Stimulated activated naive CD4-positive, alpha-beta T cell (primary cell): Measurements from ENCODE around the gene CENPX.

ENCODE experiments used
- DNase-seq, 6 experiments: peaks; one replicate each; lab custom pipeline; 2025; lab: John Stamatoyannopoulos, UW

CENPX gene

DNA sequence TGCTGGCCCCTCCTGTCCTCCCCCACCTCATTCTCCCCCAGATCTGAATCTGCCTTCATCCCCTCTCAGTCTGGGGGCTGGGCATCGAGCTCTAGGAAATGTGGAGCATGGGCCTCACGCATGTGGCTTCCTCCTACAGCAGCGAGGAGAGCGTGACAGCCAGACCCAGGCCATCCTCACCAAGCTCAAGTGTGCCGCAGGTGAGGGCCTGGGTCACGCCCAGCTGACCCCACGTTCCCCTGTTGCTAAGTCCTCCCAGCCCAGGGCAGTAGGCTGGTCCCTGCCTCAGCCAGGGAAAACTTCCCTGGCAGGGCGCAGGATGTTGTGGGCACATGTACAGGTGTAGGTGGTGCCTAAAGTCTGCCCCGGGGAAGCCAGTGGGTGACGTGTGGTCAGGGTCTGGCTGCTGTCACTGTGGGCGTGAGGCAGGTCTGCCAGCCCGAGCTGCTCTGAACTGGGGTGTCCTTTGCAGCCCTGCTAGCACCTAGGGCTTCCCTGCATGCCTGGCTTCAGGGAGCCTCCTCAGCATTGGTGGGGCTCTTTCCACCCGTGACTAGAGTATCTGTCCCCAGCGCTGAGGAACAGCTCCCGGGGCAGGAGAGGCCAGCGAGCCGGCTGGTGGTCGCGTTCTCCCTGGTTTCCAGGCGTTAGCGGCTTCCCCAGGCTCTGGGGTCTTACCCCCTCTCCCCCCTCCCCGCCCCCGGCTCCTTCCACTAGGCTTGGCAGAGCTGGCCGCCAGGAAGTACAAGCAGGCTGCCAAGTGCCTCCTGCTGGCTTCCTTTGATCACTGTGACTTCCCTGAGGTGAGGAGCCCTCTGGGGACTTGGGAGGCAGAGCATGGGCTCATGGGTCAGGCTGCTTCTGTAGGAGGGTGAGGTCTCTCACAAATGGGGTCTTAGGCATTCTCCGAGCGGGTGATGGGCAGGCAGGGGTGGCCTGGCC lies 32.6 kb upstream of the CENPX start:
- DNase-seq = no peak

DNA sequence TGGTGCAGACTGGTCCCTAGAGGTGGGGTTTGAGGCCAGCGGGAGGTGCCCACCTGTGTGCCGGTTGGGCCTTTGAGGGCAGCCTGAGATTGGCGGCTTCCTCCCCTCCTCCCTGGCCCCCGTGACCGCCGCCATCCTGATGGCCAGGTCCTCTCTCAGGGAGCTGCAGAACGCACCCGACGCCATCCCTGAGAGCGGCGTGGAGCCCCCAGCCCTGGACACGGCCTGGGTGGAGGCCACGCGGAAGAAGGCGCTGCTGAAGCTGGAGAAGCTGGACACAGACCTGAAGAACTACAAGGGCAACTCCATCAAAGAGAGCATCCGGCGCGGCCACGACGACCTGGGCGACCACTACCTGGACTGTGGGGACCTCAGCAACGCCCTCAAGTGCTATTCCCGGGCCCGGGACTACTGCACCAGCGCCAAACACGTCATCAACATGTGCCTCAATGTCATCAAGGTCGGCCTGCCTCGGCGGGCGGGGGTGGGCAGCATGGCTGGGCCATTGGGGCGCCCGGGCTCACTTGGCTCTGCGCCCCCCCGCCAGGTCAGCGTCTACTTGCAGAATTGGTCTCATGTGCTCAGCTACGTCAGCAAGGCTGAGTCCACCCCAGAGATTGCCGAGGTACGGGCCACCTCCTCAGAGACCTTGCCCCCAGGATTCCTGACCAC lies 31.8 kb upstream of the CENPX start:
- DNase-seq = no peak

DNA sequence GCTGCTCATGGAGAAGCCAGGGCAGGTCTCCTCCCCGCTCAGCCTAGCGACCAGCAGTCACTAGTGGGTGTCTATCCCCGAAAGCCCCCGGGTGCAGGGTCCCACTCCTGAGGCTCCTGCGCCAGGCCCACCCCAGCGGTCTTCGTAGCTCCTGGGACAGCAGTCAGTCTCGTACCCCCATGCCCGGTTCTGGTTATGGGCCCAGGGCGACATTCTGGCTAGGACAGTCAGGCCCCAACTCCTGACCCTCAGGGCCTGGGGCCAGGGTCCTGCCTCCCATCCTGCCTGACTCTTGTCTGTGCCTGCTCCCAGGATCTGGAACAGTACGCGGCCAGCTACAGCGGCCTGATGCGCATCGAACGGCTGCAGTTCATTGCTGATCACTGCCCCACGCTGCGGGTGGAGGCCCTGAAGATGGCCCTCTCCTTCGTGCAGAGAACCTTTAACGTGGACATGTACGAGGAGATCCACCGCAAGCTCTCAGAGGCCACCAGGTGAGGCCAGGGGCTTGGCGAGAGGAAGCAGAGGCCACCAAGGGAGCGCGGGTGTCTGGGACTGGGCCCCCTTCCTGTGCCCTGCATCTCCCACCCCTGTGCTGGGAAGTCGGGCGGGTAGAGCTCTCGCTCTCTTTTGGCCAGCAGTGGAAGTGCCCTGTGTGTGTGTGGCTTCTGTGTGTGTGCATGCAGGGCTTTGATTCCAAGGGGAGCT lies 31.0 kb upstream of the CENPX start:
- DNase-seq = no peak

DNA sequence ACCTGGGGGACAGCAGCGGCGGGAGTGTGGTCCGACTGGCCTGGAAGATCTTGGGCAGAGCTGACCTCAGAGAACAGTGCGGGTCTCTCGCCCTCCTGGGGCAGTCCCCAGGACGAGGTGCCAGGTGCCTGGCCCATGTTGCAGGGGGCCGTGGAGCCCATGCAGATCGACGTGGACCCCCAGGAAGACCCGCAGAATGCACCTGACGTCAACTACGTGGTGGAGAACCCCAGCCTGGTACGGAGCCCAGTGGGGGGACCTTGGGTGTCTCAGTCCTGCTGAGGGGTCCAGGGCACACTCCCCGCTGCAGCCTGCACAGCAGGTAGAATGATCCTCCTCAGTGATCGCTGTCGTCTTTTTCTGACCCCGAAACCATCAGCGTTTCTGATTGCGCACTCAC lies 30.5 kb upstream of the CENPX start:
- no peak for DNase-seq

DNA sequence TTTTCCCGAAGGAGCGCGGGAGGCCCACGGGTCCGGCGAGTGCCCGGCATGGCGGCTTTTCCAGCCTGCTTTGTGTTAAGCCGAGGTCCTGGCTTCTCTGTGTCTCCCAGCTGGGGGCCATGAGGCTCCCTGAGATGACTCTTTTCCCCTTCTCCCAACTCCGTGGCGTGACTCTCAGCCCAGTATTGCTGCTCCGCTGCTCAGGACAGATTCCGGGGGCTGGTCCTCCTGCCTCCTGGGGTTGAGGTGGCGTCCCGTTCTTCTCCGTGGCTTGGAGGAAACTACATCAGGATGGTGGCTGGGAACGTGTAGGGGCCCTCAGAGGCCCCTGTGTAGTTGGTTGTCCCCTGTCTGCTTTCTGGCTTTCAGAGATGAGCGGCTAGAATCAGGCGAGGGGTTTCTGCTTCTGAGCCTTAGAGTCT lies 30.0 kb upstream of the CENPX start:
- DNase-seq = no peak

DNA sequence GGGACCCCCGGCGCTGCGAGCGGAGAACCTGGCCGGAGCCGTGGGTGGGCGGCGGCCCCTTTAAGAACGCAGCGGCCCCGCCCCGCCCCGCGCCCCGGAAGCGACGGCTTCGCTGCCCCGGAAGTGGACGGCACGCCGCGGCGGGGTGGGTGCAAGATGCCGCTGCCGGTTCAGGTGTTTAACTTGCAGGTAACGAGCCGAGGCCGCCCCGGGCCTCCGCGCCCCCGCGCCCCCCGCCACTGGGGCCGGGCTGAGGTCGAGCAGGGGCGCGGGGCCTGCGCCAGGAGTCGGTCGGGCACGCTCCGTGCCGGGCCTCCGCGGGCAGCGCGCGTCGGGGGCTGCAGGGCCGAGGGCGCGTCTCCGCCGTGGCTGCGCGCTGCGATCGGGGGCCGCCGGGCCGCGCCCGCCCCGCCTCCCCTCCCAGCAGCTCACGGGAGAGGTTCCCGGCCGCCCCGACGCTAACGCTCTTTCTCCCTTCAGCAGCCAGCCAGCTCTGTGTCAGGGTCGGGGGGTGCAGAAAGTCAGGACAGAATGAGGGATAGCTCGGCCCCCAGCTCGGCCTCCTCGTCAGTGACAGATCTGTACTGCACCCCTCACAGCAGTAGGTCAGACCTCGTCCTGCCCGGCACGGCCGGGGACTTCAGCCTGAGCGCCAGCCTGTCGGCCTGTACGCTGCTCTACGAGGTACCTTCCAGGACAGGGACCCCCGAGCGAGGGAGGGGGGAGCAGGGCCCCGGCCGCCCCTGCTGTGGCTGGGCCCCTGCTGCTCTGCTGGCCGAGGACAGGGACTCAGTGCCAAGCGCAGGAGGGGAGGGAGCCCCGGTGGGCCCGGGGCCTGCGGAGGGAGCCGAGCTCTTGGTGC lies 29.3 kb upstream of the CENPX start, which contains the start of the genes GPS1 and RFNG:
TSS of gene GPS1 (plus strand) at position 123 of the 862 bp plus-strand sequence. CDS start at position 157, 34 bp downstream.
TSS of gene RFNG (minus strand) at position 36 of the 862 bp plus-strand sequence. CDS start 45 bp downstream, outside the sequence.
- DNase-seq = peak; percentile 57 to 78 (median 69)

DNA sequence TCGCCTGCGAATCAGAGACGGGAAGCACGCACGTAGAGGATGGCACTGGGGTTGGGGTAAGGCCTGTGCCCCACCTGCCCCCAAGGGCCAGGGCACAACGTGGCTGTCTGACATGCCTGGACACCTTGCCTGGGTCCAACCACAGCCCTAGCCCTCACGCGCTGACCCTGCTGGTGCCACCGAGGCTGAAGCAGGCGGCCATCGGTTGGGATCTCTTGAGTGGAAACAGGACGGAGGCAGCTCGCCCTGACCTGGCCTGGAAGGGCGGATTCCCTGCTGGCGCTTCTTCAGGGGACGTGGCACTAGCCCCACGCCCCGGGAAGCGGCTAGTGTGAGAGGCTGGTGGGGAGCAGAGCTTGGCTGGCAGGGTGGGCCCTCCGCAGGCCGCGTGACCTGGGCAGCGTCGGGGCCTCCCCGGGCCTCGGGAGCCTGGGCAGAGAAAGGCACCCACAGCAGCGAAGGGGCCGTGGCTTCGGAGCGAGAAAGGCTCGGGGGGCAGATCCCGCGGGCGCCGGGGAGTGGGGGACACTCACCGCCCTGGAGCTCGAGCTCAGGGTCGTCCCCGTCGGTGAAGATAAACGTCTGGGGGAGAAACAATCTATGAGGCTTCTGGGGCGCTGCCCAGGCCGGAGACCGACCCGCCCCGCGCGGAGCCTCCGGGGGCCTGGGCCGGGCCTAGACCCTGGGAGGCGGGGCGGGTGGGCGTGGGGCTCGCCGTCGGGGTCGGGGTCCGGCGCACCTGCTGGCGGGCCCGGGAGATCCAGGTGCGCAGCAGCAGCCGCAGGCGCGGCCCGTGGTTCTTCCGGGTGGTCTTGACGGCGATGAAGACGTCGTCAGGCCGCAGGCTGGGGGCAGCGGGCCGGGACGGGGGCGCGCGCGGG lies 28.3 kb upstream of the CENPX start:
- DNase-seq = no peak

DNA sequence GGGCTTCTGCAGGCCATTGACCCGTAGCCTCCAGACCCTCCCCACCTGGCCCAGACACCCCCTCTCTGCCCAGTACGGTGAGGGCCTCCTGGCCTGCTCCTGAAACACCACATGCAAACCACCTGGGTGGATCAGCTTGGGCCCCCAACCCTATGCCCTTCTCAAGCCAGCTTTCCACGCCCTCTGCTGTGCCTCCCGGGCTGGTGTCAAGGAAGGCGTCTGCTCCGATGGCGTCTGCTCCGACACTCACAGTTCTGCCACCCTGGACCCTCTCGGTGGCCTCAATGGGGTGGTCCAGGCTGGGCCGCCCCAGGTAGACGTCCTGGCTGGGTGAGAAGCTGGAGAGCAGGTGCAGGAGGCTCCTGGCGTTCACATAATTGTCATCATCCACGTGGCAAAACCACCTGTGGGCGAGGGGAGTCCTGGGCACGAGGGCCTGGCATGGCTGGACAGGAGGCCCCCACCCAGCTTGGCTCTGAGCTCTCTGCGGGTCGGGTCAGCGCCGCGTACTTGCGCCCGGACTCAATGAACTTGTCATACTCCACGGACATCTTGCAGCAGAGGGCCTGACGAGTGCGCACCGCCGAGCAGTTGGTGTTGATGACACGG lies 27.6 kb upstream of the CENPX start:
- no peak for DNase-seq

DNA sequence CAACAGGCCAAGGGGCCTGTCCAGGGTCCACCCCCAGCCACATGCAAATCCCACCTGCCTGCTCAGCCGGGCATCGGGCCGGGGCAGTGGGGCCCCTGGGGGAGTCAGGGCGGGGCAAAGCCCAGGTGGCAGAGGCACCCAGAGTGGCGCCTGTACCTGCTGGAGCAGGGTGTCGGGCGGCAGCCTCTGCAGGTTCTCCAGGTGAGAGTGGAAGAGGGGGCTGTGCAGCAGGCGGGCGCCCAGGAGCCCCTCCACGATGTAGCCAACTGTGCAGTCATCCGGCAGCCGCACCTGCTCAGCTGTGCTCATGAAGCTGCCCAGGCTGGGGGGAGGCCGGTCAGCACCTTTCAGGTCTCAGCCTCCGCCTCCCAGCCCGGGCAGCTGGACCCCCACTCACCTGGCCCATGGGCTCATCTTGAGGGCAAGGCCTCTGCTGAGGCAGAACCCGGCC lies 26.9 kb upstream of the CENPX start:
- no peak for DNase-seq

DNA sequence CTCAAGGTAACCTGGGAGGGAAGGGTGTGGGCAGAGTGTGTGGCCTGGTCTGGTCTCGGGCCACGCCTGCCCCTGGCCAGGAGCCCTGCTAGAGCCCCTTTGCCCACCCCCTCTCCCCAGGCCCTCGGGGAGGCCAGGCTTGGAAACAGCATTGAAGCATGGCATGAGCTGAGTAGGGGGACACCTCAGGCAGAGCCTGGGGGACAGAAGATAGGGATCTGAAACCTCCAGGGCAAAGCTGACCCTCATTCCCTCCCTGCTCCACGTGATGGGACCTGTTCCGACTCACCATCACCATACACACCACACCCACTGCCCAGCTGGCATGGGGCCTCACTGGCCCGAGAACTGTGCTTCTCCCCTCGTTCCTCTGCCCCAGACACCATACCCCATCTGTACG lies 26.4 kb upstream of the CENPX start:
- no peak for DNase-seq

DNA sequence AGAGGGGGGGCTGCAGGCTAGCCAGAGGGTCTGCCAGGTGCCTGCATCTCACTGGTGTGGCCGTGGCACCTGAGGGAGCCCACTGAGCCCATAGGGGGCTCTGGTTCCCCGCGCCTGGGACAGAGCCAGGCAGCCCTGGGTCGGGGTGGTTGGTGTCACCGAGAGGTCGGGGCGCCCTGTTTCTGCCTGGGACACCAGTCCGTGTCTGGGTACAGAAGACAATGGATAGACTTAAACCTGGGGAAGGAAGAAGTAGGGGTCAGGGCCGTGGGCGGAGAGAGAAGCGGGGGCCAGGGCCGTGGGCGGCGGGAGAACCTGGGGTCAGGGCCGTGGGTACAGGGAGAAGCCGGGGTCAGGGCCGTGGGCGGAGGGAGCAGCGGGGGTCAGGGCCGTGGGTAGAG lies 25.9 kb upstream of the CENPX start:
- DNase-seq = no peak

DNA sequence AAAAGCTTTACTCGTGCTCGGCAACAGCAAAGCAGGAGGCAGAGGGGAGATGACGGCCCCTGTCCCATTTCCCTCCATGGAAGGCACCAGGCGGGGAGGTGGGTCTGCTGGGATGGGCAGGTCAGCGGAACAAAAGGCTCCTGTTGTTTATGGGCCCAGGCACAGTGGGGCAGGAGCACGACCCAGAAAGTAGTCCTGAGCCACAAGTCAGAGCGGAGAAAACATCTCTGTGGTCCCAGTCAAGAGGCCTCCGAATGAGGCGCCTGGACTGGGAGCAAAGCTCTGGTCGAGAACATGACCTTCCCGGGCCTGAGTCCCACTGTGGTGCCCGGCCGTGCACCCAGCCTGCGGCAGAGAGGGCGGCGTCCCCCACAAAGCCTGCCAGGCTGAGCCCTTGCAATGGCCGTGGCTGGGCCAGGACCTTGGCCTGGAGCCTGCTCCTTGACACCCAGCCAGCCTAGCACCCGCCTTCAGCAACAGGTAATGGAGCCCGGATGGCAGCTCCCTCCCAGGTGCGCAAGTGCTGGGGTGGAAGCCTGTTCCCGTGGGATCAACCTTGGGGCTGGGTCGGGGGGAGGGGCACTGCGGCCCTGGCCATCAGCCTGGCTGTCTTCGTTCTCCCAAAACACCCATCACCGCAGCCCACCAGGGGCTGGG lies 25.4 kb upstream of the CENPX start:
- DNase-seq = no peak

DNA sequence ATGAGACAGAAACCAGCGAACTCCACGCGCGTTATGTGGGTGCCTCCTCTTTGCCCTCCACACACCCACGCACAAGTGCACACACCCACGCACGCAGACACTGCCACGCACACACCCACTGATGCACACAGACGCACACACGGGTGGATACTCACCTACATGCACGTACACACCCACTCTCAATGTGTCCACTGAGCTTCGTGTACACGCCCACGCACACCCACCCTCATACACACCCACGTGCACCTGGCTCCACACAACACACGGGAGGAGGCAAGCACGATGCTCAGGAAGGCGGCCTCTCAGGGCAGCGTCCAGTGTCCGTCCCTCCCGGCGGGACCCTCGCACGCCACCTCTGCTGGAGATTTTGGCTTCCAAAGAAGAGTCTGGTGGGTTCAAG lies 24.7 kb upstream of the CENPX start:
- DNase-seq = no peak

DNA sequence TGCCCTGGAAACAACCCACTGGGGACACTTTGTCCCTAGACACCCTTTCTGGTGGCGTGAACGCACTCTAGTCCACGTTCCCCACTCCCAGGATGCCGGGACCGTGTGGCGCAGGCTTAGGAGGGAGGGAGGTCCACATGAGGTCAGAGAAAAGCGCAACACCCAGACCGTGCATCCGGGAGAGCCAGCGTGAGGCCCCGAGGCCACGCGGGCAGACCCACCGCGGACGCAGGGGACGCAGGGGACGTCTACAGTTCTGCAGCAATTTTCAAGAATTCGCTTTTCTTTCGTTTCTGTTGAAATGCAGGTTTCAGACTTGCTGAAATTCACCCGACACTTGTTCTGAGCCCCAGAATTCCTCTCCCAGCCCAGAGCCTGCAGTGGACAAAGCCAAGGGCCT lies 24.2 kb upstream of the CENPX start:
- no peak for DNase-seq

DNA sequence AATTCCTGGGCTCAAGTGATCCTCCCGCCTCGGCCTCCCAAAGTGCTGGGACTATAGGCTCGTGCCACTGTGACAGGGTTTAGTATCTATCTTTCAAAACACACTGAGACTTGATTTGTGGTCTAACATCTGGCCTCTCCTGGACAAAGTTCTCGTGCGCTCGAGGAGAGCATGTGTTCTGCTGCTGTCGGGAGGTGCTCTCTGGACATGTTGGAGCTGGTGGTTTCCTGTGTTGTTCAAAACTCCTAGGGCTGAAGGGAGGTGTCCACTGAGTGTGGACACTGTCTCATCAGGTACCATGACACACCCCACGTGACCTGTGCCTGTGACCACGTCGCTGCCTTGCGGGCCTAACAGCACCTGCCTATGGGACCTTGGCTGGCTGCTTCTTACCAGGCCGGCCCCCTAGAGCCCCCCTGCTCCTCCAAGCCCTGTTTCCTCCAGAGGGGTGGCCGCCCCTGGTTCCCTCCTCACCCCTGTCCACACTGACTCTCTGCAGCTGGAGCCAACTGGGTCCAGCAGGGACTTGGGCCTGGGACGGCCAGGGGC lies 23.3 kb upstream of the CENPX start:
- DNase-seq = no peak

DNA sequence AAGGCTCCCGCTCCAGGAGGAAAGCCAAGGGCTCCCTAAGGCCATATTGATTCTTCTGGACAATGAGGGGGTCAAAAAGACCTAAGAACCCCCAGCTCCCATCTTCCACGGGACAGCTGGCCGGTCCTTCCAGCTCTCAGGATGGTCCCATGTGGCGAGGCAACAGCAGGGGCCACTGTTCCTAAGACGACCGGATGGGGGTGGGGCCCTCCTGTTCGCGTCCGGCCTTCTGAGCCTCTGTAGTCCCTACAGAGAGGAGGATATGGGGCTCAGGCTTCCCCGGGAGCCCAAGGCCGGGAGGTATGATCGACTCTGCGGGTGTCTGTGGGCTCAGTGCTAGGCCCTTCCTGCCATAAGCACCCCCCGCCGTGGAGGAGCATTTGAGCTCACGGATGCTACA lies 20.8 kb upstream of the CENPX start:
- no peak for DNase-seq

DNA sequence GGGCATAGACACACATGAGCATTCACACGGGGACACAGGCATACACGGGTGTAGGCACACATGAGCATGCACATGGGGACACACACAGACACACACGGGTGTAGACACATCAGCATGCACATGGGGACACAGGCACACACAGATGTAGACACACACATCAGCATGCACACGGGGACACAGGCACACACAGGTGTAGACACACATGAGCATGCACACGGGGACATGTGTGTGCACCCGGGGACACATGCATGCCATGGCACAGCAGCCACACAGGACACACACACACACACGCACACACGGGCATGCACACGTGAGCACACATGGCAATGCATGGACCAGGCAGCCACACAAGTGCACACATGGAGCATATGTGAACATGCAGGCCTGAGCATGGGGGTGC lies 20.0 kb upstream of the CENPX start:
- no peak for DNase-seq

DNA sequence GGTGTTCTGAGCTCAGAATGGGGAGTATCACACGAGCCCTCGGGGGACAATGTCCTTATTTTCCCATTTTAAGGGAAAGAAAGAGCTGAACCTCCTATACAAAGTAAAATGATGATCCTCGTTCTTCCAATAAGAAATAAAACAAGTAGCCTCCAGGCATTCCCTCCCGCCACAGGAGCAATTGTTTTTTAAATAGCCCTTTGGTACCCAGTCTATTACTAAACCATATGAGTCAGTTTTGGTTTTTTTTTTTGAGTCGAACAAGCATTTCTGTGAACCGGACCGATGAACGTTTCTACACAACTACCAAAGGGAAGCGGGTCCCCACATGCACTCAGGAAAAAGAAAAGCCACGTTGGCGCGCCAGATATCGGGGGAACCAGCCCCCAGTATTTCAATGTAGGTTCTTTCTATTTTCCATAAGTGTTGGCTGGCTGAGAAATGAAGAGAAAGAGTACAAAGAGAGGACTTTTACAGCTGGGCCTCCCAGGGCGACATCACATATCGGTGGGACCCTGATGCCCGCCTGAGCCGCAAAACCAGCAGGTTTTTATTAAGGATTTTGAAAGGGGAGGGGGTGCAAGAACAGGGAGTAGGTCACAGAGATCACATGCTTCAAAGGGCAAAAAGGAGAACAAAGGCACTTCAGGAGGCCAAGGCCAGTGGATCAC lies 18.6 kb upstream of the CENPX start:
- no peak for DNase-seq
